GM19452 (cell line): ENCODE data around the gene SNAPC2.
"Not testable (repeated sequence)": the region's sequence is repeated elsewhere in the genome, so short reads cannot be mapped to it uniquely, and the experiment has no call there.

Source experiments
- ATAC-seq: cut with Tn5 transposase; IDR thresholded peaks from one replicate; pipeline ENCODE4 v1.9.1; 2021; ENCODE audit not compliant: unreplicated experiment

The SNAPC2 gene

DNA sequence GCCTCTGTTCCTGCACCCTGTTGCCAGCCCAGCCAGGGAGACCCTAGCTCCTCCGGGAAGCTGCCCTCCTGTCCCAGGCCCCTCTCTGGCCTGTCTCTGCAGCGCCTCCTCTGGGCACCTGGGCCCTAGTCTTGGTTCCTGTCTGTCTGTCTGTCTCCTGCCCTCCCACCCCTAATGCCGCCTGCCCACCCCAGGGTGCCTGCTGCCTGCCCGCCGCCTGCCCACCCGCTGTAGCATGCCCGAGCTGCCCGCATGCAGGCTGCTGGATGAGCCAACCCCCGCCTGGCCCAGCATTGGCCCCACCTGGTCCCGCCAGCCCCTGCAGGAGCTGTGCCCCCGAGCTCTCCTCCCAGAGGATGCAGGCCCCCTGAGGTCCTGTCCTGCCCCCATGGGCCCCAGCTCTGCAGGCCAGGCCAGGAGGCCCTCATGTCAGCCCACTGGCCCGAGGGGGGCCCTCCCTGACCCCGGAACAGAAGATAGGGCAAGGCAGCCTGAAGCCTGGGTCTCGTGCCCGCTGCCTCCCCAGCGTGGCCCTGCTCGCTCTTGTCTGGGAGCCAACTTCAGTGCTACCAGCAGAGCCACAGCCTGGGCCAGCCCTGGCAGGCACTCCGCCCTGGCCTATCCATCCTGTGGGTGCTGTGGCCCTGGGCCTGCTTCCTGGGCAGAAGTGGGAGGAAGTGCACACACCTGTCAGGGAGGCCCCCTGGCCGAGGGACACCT lies 11.2 kb upstream of the SNAPC2 start:
- ATAC-seq = no peak

DNA sequence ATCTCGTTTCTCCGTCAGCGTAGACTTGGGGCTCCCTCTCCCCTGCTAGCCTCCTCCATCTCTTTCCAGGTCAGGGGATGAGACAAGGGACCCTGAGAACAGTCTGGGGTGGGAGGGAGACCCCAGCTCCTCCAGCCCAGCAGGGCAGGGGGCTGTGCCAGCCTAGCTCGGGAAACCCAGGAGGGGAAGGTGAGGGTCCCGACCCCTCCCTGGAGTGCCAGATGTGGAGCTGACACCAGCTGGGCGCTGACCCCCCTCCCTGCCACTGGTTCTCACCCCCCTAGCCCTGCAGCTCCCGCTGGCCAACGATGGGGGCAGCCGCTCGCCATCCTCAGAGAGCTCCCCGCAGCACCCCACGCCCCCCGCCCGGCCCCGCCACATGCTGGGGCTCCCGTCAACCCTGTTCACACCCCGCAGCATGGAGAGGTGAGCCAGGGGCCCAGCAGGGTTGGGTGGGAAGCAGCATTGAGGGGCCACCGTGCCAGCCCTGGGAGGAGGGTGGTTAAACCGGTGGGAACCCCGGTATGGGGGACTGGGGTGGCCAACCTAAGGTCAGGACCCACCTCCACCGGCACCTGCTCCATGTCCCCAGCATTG lies 10.6 kb upstream of the SNAPC2 start:
- no peak for ATAC-seq

GRCh38 chr19:7910321-7911161 lies 9.6 kb upstream of the SNAPC2 start:
- no peak for ATAC-seq

DNA sequence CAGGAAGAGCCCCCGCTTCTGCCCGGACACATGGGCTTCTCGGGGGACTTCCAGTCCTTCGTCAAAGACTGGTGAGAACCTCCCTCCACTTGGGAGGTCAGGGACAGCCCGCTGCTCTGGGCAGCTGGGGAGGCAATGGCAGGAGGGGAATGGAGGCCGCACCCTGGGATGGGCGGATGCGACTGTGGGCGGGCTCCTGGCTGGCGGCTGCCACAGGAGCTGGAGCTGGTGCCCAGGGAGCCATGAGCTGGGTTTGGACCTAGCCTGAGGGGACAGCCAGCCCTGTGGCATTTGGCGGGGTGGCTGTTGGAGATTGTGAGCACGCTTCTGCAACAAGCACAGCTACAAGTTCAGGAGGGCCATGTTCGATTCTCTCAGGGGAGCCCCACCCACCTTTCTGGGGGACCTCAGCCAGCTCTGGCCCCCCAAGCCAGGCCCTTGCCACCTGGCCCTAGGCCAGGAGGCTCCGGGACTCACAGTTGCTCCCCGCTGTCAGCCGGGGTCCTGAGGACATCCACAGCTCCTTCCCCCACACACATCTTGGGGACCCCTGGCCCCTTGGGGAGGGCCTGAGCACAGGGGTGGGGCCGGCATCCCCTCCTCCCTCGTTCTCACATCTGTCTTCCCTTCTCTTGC lies 8.5 kb upstream of the SNAPC2 start:
- ATAC-seq = no peak

DNA sequence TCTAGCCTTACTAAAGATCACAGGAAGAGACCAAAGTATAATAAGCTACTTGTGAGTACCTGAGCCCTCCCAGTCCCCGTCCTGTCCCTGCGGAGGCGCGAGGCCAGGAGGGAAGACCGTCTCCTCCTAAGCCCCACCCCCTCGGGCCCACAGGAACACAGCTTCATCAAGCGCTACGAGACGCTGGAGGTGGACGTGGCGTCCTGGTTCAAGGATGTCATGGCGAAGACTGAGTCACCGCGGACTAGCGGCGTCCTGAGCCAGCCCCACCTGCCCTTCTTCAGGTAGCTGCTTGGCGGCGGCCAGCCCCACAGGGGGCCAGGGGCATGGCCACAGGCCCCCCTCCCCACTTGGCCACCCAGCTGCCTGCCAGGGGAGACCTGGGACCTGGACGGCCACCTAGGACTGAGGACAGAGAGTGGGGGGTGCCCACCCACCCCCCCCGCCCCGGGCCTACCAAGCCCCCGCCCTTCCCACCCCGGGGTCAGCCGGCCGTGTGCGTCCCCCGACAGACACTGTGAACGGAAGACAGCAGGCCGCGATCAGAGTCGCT lies 7.9 kb upstream of the SNAPC2 start:
- ATAC-seq = no peak

DNA sequence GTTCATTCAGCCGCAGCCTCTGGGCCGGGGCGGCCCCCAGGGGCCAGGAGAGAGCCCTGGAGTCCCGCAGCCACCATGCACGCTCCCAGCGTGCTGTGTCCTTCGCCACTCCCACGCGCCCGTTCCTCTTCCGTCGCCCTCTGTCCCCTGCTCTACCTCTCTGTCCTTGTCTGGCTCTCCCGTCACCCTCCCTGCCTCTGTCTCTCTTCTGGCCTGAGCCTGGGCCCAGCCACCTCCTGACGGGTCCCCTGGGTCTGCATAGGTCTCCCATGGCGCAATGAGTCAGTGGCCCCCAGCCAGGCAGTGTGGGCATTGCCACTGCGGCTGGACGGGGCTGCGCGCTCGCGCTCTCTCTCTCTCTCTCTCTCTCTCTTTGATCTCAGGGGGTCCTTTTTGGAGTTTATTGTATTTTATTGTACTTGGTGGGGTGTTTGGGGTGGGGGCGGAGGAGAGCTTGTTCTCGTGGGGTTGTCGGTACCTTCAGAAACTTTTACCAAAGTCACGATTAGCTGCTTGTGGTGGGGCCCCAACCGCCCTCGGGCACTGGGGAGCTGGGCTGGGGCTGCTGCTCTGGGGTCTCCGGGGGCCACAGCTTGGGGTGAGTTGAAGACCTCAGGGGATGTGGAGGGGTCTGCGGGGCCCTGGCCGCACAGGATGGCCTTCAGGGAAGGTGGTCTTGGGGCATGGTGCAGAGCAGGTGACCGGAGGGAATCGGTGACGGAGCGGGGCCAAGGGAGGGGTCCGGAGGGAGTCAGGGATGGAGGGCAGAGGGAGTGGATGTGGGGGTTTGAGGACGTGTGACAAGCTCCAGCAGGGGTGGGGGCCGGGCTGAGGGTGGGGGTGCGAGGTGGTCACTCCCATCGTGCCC lies 7.2 kb upstream of the SNAPC2 start:
- ATAC-seq = no peak

- no peak for ATAC-seq
Measured at GRCh38 chr19:7913652-7914051, 6.5 kb upstream of the SNAPC2 start.

DNA sequence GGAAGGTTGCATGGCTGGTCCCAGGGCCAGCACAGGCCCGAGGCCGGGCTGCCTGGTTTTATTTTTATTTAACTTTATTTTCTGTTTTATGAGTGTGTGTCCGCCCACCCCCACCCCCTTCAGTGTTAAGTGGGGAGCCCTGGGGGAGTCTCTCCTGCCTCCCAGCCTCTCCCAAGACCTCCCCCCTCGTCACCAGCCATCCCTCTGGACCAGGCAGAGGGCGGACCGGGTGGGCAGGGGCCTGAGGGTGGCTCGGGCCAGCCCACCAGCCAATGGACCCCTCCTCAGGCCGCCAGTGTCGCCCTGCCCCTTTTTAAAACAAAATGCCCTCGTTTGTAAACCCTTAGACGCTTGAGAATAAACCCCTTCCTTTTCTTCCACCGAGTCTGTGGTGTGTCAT lies 6.0 kb upstream of the SNAPC2 start:
- no peak for ATAC-seq

DNA sequence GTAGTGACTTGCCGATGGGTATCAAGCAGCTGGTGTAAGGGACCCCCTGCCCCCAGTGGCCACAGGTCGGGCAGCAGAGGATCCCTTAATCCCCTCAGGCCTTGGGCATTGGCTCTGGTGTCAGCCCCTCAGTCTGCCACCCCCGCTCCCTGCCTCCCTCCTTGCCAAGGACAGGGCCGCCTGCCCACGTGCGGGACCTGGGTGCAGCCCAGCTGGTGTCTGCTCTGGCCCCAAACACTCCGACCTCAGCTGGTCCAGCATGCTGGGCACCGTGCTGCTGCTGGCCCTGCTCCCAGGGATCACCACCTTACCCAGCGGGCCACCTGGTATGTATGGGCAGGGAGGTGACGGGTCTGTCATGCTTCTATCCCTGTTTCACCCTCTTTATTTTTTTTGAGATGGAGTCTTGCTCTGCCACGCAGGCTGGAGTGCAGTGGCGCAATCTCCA lies 5.5 kb upstream of the SNAPC2 start, which contains the start of gene TGFBR3L:
Gene TGFBR3L (plus strand): TSS at position 233 of the 448 bp plus-strand sequence.
- no peak for ATAC-seq

DNA sequence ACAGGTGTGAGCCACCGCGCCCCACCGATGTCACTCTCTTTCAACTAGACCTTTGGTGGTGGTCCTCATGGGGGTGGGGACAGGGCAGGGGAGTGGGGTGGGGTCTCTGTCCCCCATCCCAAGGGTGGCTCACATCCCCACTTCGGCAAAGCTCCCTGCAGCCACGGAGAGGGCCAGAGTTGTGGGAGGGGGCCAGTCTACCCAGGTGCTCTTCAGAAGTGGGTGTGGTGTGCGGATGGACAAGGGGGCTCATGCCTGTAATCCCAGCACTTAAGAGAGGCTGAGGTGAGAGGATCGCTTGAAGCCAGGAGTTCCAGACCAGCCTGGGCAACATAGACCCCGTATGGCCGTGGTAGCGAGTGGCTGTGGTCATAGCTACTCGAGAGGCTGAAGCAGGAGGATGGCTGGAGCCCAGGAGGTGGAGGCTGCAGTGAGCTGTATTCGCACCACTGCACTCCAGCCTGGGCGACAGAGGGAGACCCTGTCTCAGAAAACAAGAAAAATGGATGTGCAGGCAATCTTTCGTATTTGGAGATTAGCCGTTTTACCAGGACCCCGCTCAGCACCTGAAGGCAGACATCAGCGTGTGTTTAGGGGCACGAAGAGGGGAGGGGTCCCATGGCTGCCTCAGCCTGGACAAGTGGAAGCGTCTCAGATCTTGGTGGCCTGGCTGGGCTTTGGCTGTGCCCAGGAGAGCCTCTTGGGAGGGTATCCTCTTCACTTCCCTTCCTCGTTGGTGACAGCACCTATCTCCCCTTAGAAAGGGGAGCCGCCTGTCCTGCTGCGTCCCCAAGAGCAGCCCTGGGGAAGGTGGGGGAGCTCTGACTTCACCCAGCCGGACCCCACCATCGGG lies 4.7 kb upstream of the SNAPC2 start:
- ATAC-seq = no peak

DNA sequence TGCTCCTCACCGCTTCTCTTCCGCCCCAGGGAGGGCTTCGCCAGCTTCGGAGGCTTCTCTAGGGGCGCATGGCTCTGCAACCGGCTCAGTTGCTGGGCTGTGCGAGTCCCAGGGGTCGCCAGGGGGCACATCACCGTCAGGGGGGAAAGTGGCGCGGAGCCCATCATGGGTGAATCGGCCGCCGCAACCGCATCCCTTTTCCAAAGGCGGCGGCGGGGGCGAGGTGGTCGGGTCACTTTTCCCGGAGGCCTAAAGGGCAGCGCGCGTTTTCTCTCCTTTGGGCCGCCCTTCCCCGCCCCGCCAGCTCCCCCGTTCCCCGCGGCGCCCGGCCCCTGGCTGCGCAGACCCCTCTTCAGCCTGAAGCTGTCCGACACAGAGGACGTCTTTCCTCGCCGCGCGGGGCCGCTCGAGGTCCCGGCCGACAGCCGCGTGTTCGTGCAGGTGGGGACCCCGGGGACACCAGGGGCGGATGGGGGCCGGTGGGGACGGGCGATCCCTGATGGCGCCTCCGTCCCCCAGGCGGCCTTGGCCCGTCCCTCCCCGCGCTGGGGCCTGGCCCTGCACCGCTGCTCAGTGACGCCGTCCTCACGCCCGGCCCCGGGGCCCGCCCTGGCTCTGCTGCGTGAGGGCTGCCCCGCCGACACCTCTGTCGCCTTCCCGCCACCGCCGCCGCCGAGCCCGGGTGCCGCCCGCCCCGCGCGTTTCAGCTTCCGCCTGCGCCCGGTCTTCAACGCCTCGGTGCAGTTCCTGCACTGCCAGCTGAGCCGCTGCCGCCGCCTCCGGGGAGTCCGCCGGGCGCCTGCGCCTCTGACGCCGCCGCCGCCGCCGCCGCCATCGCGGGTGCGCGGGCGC lies 3.8 kb upstream of the SNAPC2 start:
- no peak for ATAC-seq

DNA sequence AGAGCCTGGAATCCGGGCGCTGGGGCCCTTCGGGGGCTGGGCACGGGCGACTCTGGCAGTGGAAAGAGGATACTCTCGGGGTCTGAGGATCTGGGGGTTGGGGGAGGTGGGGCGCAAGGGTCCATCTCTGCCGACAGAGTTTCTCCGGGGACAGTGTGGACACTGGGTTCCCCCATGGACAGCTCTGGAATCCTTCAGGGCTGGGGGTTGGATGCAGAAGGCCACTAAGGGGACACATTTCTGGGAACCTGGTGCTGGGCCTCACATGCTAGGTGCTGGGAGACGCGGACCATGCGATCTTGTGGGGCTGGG lies 3.2 kb upstream of the SNAPC2 start:
- ATAC-seq = no peak

- ATAC-seq = no peak
Measured at GRCh38 chr19:7917267-7918061, 2.7 kb upstream of the SNAPC2 start.

DNA sequence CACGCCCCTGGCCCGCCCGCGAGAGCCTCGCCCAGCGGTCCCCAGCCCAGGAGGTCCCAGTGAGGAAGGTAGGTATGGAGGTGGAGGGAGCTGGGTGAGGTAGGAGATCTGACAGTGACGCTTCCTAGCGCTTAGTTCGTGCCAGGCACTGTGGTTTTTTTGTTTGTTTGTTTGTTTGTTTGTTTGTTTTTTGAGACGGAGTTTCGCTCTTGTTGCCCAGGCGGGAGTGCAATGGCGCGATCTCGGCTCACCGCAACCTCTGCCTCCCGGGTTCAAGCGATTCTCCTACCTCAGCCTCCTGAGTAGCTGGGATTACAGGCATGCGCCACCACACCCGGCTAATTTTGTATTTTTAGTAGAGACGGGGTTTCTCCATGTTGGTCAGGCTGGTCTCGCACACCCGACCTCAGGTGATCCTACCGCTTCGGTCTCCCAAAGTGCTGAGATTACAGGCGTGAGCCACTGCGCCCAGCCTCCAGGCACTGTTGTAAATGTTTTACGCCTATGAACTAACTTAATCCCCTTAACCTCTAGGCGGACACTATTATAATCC lies 2.0 kb upstream of the SNAPC2 start:
- not testable (repeated sequence) for ATAC-seq

- no peak for ATAC-seq
Measured at GRCh38 chr19:7918615-7919421, 1.3 kb upstream of the SNAPC2 start.

DNA sequence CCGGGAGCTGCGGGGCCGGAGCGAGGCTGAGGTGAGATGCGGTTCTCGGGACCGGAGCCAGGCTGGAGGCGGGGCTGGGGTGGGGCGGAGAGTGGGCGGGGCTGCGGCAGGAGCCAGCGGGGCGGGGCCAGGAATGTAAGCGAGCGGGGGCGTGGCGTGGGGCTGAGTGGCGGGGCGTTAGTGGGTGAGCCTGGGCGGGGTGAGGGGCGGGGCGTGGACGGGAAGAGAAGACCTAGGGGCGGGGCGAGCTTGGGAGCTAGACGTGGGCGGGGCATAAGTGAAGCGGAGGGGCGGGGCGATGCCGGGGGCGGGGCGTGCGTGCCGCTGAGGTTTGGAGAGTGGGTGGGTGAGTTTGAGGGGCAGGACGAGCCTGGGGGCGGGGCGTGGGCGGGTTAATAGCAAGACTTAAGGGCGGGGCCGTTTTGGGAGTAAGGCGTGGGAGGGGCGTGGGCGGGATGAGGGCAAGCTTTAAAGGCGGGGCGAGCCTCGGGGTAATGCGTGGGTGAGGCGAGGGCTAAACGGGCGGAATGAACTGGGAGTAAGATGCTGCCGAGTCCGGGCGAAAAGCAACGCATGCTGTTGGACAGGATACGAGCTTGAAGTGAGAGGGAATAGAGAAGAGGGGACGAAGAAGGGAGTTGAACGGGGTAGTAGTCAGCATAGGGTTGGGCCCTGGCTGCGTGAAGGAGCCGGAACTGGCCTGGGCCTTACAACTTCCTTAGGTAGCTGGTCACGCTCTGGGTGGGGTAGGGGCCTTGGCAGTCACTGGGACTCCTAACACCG lies 572 bp downstream of the SNAPC2 start:
- peak; percentile 49 for ATAC-seq
